Measurements from ENCODE around the gene SVIL.
A peak's percentile ranks its signal among the peaks of the same experiment; 100 is the strongest.
"Not testable (repeated sequence)": the region's sequence is repeated elsewhere in the genome, so short reads cannot be mapped to it uniquely, and the experiment has no call there.

Gene SVIL

DNA sequence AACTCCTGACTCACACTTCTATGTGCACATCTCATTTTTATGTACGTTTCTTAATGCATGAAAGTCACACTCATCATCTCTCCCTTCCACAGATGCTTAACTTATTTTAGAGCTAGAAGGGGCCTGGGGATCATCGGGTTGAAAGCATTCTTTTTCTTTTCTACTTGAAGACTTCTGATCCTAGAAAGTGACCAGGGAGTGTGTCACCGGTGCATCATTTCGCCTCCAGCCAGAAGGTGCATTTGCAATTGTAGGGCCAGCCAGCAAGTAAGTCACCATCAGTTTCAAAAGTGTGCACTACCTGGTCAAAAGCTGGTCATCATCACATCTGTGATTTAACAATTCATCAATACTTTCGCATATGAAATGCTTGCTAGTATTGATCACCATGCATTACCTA, 123.0 kb downstream of the SVIL start:
- not testable (repeated sequence) for DNase-seq

DNA sequence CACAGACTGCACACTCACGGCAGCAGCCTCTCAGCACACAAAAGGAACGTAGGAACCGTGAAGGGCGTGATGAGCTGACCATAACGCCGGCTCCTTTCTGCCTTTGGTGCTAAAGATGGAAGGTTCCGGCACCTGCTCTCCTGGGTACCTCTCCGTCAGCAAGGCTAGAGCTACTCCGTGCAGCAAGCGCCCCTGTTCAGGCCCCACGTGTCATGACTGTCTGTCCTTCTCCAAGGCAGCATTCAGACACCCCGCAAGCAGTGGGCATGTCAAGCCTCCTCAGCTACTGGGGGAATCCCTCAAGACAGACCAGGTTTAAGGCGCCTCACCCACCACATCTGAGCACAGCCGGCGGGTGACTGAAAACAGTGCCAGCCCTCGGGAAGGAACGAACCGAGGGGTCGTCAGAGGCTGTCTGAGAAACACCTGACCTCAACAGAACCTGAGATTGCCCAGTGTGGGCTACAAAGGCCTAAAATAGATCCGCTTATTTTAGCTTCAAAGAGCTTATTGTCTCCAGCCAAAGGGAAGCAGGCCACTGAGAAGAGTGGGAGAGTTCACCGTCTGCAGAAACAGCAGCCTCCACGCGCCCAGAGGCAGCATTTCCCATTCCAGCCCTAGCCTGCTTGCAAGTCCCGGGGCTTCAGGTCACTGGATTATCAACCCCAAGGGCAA, 124.2 kb downstream of the SVIL start:
- not testable (repeated sequence) for DNase-seq

- no peak for DNase-seq
These were observed 126.1 kb downstream of the SVIL start for GRCh38 chr10:29508554-29509244.

- not testable (repeated sequence) for DNase-seq
These were observed 127.0 kb downstream of the SVIL start for GRCh38 chr10:29507750-29508149.

GRCh38 chr10:29506324-29506921, 128.3 kb downstream of the SVIL start:
- not testable (repeated sequence) for DNase-seq

- no peak for DNase-seq
These were observed 132.4 kb downstream of the SVIL start for GRCh38 chr10:29502351-29502750.

DNA sequence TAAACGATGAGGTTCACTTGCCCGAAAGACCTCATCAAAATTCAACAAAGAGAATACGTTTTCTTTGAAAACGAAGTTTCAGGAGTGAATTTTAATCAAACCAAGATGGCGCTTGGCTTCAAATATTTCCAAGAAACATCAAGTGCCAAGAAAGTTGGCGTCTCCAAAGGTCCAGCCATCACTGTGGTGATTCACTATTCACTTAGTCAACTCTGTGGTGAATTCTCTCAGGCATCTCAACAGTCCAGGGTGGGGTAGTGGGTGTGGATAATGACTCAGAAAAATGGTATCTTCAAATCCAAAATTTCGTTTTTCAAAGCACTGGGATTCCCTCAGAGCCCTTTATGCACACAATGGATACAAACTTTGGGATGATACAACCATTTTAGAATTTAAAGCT, 133.1 kb downstream of the SVIL start:
- no peak for DNase-seq

- DNase-seq, result no peak
These were observed 134.7 kb downstream of the SVIL start for GRCh38 chr10:29499993-29500537.

DNA sequence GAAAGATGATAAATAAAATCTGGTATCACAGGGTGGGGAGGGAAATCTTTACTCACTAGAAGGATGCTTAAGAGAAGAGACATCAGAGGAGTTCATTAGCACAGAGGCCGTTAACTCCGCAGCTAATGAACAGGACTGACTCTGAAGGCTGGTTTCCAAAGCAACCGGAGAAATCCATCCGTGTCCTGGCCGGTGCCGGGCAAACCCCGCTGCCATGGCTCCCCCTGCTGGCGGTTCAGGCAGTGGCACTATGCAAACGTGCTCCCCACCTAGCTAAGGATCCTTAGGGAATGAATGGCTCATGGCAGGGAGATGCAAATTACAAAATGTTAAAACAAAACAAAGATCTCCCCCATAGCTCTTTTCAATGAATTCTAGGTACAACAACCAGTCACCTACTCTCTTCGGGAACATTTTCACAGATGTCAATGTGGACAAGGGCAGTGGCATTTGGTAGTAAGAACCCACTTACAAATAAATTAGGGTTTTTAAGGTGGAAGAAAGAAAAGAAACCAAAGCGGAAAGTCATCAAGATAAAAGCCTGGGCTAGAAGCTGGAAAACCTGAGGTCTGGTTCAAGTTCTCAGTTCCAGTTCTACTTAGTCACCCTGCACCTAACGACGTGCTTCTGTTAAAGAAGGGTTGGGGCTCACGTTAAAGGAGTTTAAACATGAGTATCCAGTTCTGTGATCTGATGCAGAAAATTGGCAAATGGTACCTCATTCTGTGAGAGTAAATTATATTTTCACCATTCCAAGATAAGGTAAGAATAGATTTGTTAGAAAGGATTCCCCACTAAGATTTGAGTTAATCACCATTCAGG, 138.2 kb downstream of the SVIL start:
- DNase-seq, result peak; percentile 41 to 58

DNA sequence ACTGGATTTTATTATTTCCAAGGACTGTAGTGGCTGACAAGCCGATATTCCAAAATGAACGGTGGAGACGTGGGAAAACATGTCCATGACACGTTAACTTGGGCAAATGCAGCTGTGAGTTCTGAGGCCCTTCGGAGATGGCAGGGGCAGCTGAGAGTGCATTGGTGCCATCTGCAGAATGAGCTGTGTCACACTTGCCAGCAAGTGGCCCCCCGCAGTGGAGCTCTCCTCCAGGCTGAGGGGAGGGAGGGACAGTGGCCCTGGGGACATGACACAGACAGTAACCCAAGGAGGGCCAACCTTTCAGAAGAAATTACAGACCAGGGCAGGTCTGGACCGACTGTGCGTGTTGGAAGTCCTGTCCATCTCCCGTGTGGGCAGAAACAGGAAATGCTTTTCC, 139.4 kb downstream of the SVIL start:
- DNase-seq, result no peak

GRCh38 chr10:29493697-29494096, 141.1 kb downstream of the SVIL start:
- DNase-seq, result no peak

- no peak for DNase-seq
These were observed 142.0 kb downstream of the SVIL start for GRCh38 chr10:29492774-29493173.

GRCh38 chr10:29491918-29492317, 142.9 kb downstream of the SVIL start:
- DNase-seq, result no peak

GRCh38 chr10:29490781-29491280, 143.9 kb downstream of the SVIL start:
- not testable (repeated sequence) for DNase-seq

DNA sequence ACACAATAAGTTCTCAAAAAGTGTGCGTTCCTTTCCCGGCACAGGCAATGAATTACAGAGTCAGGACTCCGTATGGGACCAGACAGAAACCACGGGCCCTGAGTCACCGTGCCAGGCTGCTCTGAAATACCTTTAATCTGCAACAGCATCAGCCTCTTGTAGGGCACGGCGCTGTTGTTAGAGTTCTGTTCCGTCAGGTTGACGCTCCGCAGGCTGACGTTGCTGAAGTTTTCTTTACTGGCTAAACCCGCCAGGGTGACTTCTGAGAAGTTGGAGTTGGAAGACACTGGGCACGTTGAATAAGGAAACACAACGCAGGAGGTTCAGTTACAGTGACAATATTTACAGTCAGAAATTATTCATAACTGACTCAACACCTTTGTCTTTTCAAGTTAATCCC, 146.3 kb downstream of the SVIL start:
- not testable (repeated sequence) for DNase-seq

GRCh38 chr10:29487884-29488266, 146.9 kb downstream of the SVIL start:
- DNase-seq, result not testable (repeated sequence)

GRCh38 chr10:29487032-29487883, 147.5 kb downstream of the SVIL start:
- DNase-seq, result not testable (repeated sequence)

- DNase-seq, result no peak
These were observed 148.3 kb downstream of the SVIL start for GRCh38 chr10:29486433-29486832.

DNA sequence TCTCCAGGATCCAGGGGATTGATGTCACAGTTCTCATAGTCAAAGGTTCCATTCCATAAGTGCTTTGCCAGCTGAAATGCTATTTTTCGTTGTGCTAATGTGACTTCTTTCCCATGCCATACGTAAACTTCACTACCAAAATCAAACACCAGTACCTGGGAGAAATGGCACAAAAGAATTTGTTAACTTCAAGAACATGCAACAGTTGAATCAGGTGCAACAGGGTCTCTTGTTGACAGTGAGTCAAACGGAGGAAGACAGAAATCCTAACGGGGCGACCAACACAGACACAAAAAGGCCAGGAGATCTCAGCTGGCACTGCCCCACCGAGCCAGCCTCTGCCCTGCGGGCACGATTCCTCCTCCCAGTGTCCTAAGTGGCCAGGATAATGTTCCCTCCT, 150.1 kb downstream of the SVIL start:
- not testable (repeated sequence) for DNase-seq

- peak; percentile 16 to 40 for DNase-seq
These were observed 152.0 kb downstream of the SVIL start for GRCh38 chr10:29482591-29483431.

All from Kasumi-1 (cell line).